Epithelial cell of prostate (primary cell): Measurements from ENCODE around the gene ANXA6.

Source experiments
- DNase-seq: peaks from one replicate; pipeline ENCODE4 v3.0.0-alpha.2; 2011; ENCODE audit warnings: low read depth, low spot score
- H3K27ac ChIP-seq: fragments of 450-650 bp; 2 replicates; pipeline ENCODE4 v1.5.1; 2017; ENCODE audit warnings: mild to moderate bottlenecking

The ANXA6 gene

DNA sequence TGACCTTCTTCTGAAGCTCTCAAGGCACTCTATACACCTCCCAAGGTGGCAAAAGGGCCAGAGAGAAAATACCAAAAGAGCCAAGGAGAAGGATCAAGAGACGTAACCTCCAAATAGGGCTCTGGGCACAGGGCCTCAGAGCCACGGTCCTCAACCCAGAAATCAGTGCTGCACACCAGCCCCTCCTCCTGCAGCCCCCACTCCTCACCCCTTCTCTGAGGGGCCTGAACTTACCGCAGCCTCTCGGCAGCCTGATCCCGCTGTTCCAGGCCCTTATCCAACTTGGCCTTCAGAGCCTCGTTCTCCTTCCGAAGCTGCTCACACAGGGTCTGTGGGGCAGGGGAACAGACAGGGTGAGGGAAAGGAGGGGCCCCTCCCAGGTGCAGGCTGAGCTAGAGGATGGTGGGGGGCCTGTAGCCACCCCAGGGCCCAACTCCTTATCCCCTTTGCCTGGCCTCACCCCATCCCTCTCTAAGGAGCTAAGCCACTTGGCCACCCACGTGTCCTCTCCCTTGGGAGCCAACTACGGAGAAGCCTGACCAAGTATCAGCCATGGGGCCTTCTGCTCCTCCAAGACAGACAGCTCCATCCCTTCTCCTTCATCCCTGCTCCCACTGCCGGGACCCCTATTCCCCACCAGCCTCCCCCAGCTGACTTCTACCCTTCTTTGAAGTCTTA lies 105.5 kb downstream of the ANXA6 start:
- no peak overlapping the region for H3K27ac ChIP-seq
- DNase-seq = no peak

DNA sequence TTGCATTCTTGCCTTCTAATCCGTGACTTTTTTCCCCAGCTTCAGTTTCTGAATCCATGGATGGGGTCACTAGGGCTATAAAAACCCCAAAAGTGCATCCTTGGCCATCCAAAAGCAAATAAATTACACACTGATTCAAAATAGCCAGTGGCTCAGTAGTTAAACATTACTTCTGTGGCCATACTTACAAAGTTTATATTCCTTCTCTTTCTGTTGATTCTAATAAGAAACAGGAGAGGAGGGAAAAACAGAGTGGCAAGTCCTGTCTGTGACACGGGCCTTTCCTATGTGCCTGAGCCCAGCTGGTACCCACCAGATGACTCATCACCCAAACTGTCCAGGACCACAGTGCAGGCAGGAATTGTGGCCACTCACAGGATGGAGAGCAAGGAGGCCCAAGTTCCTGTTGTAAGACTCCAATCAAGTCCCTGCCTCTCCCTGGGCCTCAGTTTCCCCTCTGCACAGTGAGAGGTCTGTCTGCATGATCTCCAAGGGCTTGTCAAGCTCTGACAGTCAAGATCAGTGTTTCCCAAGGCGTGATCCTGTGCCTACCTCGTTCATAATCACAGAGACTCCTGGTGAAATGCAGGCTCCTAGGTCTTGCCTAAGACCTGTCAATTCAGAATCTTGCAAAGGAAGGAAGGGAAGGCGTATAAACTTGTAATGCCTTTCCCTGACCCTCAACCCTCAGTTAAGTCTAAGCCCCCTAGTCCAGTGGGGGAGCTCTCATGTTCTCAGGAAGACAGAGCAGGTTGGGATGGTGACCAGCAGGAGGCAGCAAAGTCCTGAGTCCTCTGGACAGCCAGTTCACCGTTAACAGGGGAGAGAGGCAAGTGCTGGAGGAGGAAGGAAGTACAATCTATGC lies 106.3 kb downstream of the ANXA6 start:
- no peak for DNase-seq
- no peak overlapping the region for H3K27ac ChIP-seq
